ENCODE results near the gene PURA. TPM values are rescaled to one million over a fixed set of nuclear protein-coding genes. Genes with fewer than 3 reads are reported as not detected.

Gene PURA
- total and polyA plus RNA-seq, 12 donors, result 3.2 to 27.7 (median 24.2) TPM

DNA sequence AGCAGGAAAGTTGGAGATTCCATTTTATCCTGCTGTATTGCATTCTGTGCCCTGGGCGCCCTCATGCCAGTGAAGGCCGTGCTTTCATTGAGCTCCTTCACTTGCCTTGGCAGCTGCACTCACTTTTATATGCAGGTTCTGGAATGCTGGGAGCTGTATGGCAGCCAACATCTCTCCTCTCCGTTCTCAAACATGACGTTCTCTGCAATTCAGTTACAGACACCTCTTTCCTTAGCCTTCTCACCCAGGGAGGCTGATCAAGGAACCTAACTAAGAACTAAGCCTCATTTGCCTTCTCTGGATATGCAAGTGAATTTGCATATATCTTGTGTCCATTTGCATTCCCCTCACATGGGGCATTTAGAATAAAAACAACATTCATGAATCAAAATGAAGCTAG is 29.4 kb upstream of the PURA start:
- H3K4me1 ChIP-seq, result peaks cover 0 to 9% (median 0%) of the 10 kb centered on the region in 9 donors
- intact Hi-C loops (cut with DNase I), result no loop called here

DNA sequence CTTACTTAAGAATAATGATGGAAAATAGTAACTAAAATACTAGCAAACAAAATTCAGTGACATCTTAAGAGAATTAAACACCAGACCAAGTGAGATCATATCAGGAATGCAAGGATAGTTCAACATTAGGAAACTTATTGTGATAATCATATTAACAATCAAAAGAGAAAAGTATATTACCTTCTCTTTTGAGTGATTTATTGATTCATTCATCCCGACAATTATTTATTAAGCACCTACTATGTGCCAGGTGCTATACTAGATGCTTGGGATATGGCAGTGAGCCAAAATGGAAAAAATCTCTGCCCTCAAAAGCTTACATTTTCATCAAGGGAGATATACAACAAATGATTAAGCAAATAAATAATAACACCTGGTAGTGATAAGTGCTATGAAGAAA is 23.7 kb upstream of the PURA start:
- Histone ChIP-seq H3K27ac (no peak overlapping the region), H3K4me3 (no peak overlapping the region), H3K36me3 (no peaks in the 10 kb centered on the region), H3K27me3 (peaks cover 0 to 8% (median 0%) of the 10 kb centered on the region in 7 donors), H3K9me3 (peaks cover 0 to 19% (median 9%) of the 10 kb centered on the region in 11 donors), H3K4me1 (no peaks in the 10 kb centered on the region)
- ATAC-seq, result no peak
- WGBS, 2 donors, result 76 to 96% methylated on average over 1 of the region's 1 CpG
- intact Hi-C loops (cut with DNase I), result no loop called here
- TF ChIP-seq, protein P1, sequence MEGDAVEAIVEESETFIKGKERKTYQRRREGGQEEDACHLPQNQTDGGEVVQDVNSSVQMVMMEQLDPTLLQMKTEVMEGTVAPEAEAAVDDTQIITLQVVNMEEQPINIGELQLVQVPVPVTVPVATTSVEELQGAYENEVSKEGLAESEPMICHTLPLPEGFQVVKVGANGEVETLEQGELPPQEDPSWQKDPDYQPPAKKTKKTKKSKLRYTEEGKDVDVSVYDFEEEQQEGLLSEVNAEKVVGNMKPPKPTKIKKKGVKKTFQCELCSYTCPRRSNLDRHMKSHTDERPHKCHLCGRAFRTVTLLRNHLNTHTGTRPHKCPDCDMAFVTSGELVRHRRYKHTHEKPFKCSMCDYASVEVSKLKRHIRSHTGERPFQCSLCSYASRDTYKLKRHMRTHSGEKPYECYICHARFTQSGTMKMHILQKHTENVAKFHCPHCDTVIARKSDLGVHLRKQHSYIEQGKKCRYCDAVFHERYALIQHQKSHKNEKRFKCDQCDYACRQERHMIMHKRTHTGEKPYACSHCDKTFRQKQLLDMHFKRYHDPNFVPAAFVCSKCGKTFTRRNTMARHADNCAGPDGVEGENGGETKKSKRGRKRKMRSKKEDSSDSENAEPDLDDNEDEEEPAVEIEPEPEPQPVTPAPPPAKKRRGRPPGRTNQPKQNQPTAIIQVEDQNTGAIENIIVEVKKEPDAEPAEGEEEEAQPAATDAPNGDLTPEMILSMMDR (IDR thresholded peaks at IDR 0.05), result no peak
- no peak for DNase-seq

More for the DNA sequence above, 29.4 kb upstream of the PURA start:
- WGBS, 2 donors, result 14 to 25% methylated on average over 4 of the region's 4 CpGs
- ATAC-seq (peak; percentile 33 to 90 (median 72)), DNase-seq (peak; percentile 26 to 38)
- H3K27me3 ChIP-seq, result peaks cover 0 to 35% (median 0%) of the 10 kb centered on the region in 7 donors
- peak overlapping the region in 4 of 10 donors; percentile 22 to 57 (median 29) for H3K27ac ChIP-seq
- H3K4me3 ChIP-seq, result no peak overlapping the region
- H3K36me3 ChIP-seq, result no peaks in the 10 kb centered on the region
- TF ChIP-seq, protein P1 (IDR thresholded peaks at IDR 0.05), result no peak
- peaks cover 0 to 4% (median 0%) of the 10 kb centered on the region in 11 donors for H3K9me3 ChIP-seq

DNA sequence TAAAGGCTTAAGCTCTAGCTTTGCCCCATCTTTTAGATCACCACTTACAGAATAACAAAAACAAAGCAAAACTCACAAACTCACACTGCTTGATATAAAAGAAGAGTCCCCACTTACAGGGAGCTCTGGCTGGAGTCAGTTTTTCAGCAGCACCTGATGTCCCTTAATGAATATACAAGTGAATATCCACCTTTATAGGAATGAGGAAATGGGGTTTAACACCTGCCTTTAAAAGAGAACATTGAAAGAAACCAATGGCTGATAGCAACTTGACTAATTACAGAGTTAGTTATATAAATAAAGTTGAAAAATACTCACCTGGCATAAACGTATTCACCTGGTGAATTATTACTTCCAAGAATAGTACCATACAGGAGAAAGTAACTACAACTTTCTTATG is 20.7 kb upstream of the PURA start:
- 59 to 66% methylated on average over 1 of the region's 1 CpG for WGBS, 2 donors

DNA sequence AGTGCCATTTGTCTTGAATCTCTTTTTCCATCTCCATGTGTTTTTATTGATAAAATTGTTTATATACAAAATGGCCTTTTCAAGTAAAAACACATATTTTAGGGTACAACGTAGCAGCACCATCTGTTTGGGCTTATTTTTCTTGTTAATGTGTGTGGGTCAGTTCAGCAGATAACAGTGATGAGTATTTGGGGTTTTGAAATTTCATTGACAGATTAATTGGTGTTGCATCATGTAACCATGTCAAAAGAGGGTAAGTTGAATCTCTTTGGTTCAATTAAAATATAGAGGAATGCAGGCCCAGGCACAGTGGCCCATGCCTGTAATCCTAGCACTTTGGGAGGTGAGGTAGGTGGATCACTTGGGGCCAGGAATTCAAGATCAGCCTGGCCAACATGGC is 20.0 kb upstream of the PURA start:
- no peak overlapping the region for H3K27ac ChIP-seq
- TF ChIP-seq, protein P1 (IDR thresholded peaks at IDR 0.05), result no peak
- H3K36me3 ChIP-seq, result no peaks in the 10 kb centered on the region
- no peaks in the 10 kb centered on the region for H3K27me3 ChIP-seq
- no peak overlapping the region for H3K4me3 ChIP-seq
- WGBS, 2 donors, result 73 to 80% methylated on average over 1 of the region's 1 CpG
- no peak for ATAC-seq
- no peaks in the 10 kb centered on the region for H3K4me1 ChIP-seq
- no peak for DNase-seq
- intact Hi-C loops (cut with DNase I), result no loop called here
- peaks cover 0 to 19% (median 9%) of the 10 kb centered on the region in 11 donors for H3K9me3 ChIP-seq

More for the DNA sequence above, 20.7 kb upstream of the PURA start:
- TF ChIP-seq, protein P1 (IDR thresholded peaks at IDR 0.05), result no peak
- ATAC-seq, result no peak
- Histone ChIP-seq H3K9me3 (peaks cover 0 to 19% (median 9%) of the 10 kb centered on the region in 11 donors), H3K4me3 (no peak overlapping the region), H3K4me1 (no peaks in the 10 kb centered on the region), H3K36me3 (no peaks in the 10 kb centered on the region), H3K27ac (no peak overlapping the region), H3K27me3 (no peaks in the 10 kb centered on the region)
- intact Hi-C loops (cut with DNase I), result no loop called here
- DNase-seq, result no peak
